Measurements from ENCODE around the gene MRPL30. TPM values are rescaled to one million over a fixed set of nuclear protein-coding genes. Genes with fewer than 3 reads are reported as not detected.
A peak's percentile ranks its signal among the peaks of the same experiment; 100 is the strongest.
"Not testable (repeated sequence)": the region's sequence is repeated elsewhere in the genome, so short reads cannot be mapped to it uniquely, and the experiment has no call there.

The MRPL30 gene
- 10 to 100 TPM; 23.3 to 24.4 TPM for total RNA-seq

DNA sequence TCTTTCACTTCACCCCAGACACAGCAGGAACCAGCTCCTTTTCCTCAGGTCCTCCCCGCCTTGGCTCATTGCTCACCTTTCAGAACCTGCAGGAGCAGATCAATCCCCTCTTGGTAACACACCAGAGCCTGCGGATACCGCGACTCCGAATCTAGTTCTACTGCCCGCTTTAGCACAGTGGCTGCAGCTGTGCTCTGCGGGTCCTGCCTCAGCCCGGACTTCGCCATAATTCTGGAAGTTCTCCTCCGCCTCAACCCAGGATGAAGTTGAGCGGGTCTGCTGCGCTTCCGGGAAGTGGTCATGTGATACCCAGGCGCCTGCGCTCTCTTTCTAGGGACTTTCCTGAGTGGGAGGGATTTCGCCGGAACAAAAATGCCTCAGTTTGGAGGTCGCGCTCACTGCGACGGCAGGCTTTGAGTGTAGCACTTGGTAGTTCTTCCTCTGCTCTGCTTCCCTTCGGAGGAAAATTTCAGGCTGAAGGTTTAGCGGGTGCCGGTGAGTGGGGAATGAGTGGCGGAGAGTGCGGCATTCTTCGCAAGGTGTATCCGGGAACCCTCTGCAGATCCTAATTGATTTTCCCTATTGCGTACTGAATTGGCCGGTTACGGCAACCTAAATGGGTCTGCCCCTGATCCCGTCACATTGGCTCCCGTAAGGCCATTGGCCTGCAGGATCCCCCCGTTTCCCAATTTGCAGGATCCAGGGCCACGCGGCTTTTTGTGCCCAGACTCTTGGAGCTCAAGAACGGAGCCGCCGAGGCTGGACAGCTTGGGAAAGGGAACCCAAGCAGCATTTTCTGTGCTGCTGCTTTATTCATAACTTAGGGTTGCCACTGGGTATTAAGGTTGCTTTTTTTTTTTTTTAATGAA lies at the start of gene MRPL30, which contains the start of gene MITD1:
Gene MRPL30 (plus strand): TSS at position 430 of the 869 bp plus-strand sequence. CDS start 5,020 bp downstream, outside the sequence.
Gene MITD1 (minus strand): TSS at position 304 of the 869 bp plus-strand sequence. CDS start 77 bp downstream, at position 227.
- peak within 1 kb of the TSS; percentile 92 for H3K27ac Mint-ChIP-seq
- H3K4me3 Mint-ChIP-seq = peak within 1 kb of the TSS; percentile 97
- peak; percentile 94 for DNase-seq
- peaks cover 20% of the 10 kb centered on the region for H3K36me3 Mint-ChIP-seq (ENCODE audit: low read depth)
- H3K9me3 Mint-ChIP-seq (ENCODE audit: insufficient read depth) = no peaks in the 10 kb centered on the region
- ATAC-seq = peak; percentile 91
- no peaks in the 10 kb centered on the region for H3K27me3 Mint-ChIP-seq (ENCODE audit: low read depth)
- CTCF ChIA-PET = interaction anchor here (0.6 to 2.7 kb wide), 13 partner anchors 10 to 768 kb away, joined by 3 to 17 read pairs (median 4); partner anchors contain the start of genes C2orf15, EIF5B, LIPT1 and REV1
- peaks cover 41% of the 10 kb centered on the region for H3K4me1 Mint-ChIP-seq (ENCODE audit: low read depth)
- POLR2A ChIA-PET = interaction anchor here (0.5 to 1.8 kb wide), 11 partner anchors 12 to 572 kb away, joined by 3 to 23 read pairs (median 3); partner anchors contain the start of genes C2orf15, EIF5B, LIPT1 and TSGA10

DNA sequence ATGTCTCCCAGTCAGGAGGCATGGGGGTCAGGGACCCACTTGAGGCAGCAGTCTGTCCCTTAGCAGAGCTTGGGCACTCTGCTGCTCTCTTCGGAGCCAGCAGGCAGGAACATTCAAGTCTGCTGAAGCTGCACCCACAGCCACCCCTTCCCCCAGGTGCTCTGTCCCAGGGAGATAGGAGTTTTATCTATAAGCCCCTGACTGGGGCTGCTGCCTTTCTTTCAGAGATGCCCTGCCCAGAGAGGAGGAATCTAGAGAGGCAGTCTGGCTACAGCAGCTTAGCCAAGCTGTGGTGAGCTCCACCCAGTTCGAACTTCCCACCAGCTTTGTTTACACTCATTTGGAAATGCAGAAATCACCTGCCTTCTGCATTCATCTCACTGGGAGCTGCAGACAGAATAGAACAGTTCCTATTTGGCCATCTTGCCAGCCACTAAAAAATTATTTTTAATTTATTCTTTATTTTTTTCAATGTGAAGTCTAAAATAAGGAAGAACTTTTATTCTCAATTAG lies 45.9 kb upstream of the MRPL30 start:
- H3K27me3 Mint-ChIP-seq (ENCODE audit: low read depth); DNase-seq; H3K4me1 Mint-ChIP-seq (ENCODE audit: low read depth); ATAC-seq; CTCF ChIA-PET; H3K4me3 Mint-ChIP-seq; POLR2A ChIA-PET; H3K27ac Mint-ChIP-seq: not testable (repeated sequence)
- peaks cover 26% of the 10 kb centered on the region for H3K9me3 Mint-ChIP-seq (ENCODE audit: insufficient read depth)
- H3K36me3 Mint-ChIP-seq (ENCODE audit: low read depth) = peaks cover 20% of the 10 kb centered on the region

DNA sequence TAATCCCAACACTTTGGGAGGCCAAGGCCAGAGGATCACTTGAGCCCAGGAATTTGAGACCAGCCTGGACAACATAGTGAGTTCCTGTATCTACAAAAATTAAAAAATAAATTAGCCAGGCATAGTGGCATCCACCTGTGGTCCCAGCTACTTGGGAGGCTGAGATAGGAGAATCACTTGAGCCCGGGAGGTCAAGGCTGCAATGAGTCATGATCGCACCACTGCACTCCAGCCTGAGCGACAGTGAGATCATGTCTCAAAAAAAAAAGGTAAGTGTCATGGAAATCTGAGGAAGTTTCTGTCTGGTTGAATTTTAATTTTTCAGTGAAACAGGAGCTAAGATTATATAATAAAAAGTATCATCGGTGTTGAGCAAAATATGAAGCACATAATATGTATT lies 42.0 kb upstream of the MRPL30 start:
- Mint-ChIP-seq H3K4me3 (no peak overlapping the region), H3K27ac (no peak overlapping the region), H3K27me3 (ENCODE audit: low read depth) (peaks cover 2% of the 10 kb centered on the region), H3K36me3 (ENCODE audit: low read depth) (peaks cover 8% of the 10 kb centered on the region), H3K9me3 (ENCODE audit: insufficient read depth) (no peaks in the 10 kb centered on the region), H3K4me1 (ENCODE audit: low read depth) (peaks cover 21% of the 10 kb centered on the region)
- ATAC-seq = no peak
- POLR2A ChIA-PET = no interaction called here
- CTCF ChIA-PET = no interaction called here
- DNase-seq = no peak

DNA sequence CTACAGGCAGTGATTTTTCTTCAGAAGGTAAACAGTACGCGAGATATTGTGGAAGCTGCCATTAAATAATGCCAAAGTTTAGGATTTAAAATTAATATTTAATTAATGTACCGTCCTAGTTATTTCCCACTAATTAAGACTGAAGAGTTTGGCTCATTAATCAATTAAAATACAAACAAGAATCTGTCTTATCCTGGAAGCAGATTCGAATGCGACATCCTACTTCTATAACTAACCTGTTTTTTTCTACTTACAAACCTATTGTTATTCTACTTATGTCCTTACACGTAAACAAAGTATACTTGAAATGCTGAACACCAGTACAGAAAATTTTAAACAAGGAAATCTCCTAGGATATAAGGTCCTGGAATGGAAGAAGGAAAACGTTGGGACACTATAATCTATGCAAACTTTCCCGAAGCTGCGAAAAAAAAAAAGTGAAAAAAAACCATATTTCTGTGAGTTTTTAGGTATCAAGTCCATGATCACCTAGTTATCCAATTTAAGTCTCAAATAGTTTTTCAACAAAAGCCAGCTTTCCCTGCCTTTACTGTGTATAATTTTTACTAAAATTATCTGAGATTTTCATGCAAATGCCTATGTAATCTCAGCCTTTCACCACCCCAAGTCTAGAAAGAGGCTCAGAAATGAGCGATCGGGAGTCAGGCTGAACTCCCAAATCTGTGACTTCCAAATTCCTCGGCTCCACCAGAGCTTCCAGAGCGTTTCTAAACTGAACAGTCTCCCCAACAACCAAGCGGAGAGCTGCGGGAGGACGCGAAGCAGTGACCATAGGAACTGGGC lies 40.7 kb upstream of the MRPL30 start:
- ATAC-seq (no peak), DNase-seq (no peak)
- peaks cover 21% of the 10 kb centered on the region for H3K4me1 Mint-ChIP-seq (ENCODE audit: low read depth)
- CTCF ChIA-PET = interaction anchor here (0.7 to 2.7 kb wide), 5 partner anchors 14 to 491 kb away, joined by 3 to 21 read pairs (median 5); partner anchors contain the start of genes LIPT1 and TSGA10
- H3K4me3 Mint-ChIP-seq = peak overlapping the region; percentile 94
- peaks cover 2% of the 10 kb centered on the region for H3K36me3 Mint-ChIP-seq (ENCODE audit: low read depth)
- peaks cover 2% of the 10 kb centered on the region for H3K27me3 Mint-ChIP-seq (ENCODE audit: low read depth)
- H3K27ac Mint-ChIP-seq = peak overlapping the region; percentile 94
- POLR2A ChIA-PET = interaction anchor here (0.5 to 2.0 kb wide), 6 partner anchors 12 to 426 kb away, joined by 3 to 13 read pairs (median 8); partner anchors contain the start of genes EIF5B, LIPT1, MITD1 and MRPL30
- no peaks in the 10 kb centered on the region for H3K9me3 Mint-ChIP-seq (ENCODE audit: insufficient read depth)

DNA sequence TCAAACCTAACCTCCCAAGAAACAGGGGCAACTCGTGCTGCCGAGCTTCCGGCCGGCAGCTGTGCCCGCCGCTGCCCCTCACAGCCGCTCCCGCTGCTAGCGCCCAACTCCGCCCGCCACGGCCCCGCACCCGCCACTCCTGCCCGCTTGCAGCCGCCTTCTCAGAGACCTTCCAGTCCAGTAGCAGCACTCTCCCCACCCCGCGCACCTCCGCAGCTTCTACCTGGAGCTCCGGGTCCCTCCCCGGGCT lies 40.2 kb upstream of the MRPL30 start:
- Mint-ChIP-seq H3K4me3 (peak overlapping the region; percentile 94), H3K36me3 (ENCODE audit: low read depth) (peaks cover 2% of the 10 kb centered on the region), H3K27ac (peak overlapping the region; percentile 94), H3K9me3 (ENCODE audit: insufficient read depth) (no peaks in the 10 kb centered on the region), H3K27me3 (ENCODE audit: low read depth) (peaks cover 2% of the 10 kb centered on the region), H3K4me1 (ENCODE audit: low read depth) (peaks cover 21% of the 10 kb centered on the region)
- no peak for DNase-seq
- ChIA-PET CTCF (interaction anchor here (0.7 to 2.7 kb wide), 6 partner anchors 14 to 491 kb away, joined by 3 to 21 read pairs (median 4); partner anchors contain the start of genes LIPT1 and TSGA10), POLR2A (interaction anchor here (0.5 to 2.0 kb wide), 7 partner anchors 12 to 427 kb away, joined by 3 to 13 read pairs (median 6); partner anchors contain the start of genes EIF5B, LIPT1, MITD1 and MRPL30)
- no peak for ATAC-seq

DNA sequence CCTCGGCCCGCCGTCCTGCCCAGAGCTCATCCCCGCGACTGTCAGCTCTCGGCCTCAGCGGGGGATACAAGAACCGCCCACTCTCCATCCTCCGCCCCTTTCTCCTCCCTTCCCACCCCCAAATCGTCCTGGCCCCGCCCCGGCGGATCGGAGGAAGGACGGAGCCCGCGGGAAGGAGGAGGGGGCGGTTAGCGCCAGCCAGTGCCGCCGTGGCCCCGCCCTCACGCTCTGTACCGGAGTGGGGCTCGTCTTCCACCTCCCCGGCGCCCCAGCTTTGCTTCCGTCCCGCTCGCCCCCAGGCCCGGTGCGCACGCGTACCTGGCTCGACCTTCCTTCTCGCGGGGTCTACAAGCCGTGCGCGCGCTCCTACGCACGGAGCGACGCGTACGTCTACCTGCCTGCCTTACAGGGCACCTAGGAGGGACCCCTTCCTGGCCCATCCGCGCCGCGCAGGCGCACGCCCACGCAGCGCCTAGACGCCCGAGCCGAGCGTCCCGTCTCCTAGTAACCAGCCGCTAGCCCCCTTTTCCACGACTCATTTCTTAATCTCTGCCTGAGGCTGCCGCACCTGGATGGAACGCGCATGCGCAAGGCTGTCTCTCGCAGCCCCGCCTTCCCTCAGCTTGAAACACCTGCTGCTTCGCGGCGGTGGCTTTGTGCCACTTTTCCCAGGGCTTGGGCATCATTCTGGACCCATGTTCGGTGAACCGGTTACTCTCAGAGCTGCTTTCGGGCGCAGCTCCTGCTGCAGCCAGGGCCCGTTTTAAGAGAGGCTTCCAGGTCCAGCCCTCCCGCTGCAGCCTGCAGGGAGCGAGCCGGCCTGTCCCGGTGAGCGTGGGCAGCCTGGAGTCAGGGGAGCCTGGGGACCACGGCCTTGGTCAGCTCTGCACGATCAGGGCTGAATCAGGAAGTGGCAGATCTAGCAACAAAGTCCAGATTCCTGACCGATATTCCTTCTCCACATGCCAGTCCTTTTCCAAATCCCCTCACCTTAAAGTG lies 39.6 kb upstream of the MRPL30 start, which contains the start of gene C2orf15:
Gene C2orf15 (plus strand): TSS at position 598 of the 999 bp plus-strand sequence. CDS start 8,852 bp downstream, outside the sequence.
- H3K36me3 Mint-ChIP-seq (ENCODE audit: low read depth) = peaks cover 2% of the 10 kb centered on the region
- H3K9me3 Mint-ChIP-seq (ENCODE audit: insufficient read depth) = no peaks in the 10 kb centered on the region
- H3K27ac Mint-ChIP-seq = peak within 1 kb of the TSS; percentile 94
- ChIA-PET CTCF (interaction anchor here (0.7 to 2.7 kb wide), 7 partner anchors 13 to 492 kb away, joined by 3 to 21 read pairs (median 4); partner anchors contain the start of genes LIPT1 and TSGA10), POLR2A (interaction anchor here (0.5 to 2.0 kb wide), 8 partner anchors 11 to 427 kb away, joined by 3 to 13 read pairs (median 6); partner anchors contain the start of genes EIF5B, LIPT1, MITD1 and MRPL30)
- peak within 1 kb of the TSS; percentile 94 for H3K4me3 Mint-ChIP-seq
- peaks cover 21% of the 10 kb centered on the region for H3K4me1 Mint-ChIP-seq (ENCODE audit: low read depth)
- DNase-seq (peak; percentile 96), ATAC-seq (peak; percentile 93)
- H3K27me3 Mint-ChIP-seq (ENCODE audit: low read depth) = peaks cover 2% of the 10 kb centered on the region

DNA sequence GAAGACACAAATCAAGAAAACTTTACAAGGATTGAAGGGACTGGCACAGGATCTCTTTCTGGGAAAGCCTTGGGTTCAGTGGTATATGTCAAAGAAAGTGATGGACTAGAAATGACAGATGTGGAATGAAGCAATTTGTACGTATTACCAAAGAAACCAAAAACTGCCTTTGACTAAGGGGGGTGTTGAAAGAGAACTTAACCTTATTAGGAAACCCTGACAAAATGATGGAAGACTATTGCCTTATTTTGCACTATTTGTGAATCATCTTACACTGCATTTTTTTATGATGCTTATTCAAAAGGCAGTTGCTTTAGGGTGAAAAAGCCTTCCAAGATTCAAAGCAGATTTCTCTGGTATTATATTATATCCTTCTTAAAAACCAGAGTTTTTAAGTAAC lies 30.3 kb upstream of the MRPL30 start:
- ATAC-seq = no peak
- POLR2A ChIA-PET = no interaction called here
- CTCF ChIA-PET = interaction anchor here (0.6 kb wide), 1 partner anchor 173 kb away, joined by 3 read pairs; no protein-coding TSS in a partner anchor
- Mint-ChIP-seq H3K36me3 (ENCODE audit: low read depth) (peaks cover 3% of the 10 kb centered on the region), H3K4me1 (ENCODE audit: low read depth) (peaks cover 19% of the 10 kb centered on the region), H3K4me3 (no peak overlapping the region), H3K27ac (no peak overlapping the region), H3K27me3 (ENCODE audit: low read depth) (no peaks in the 10 kb centered on the region), H3K9me3 (ENCODE audit: insufficient read depth) (no peaks in the 10 kb centered on the region)
- DNase-seq = no peak

DNA sequence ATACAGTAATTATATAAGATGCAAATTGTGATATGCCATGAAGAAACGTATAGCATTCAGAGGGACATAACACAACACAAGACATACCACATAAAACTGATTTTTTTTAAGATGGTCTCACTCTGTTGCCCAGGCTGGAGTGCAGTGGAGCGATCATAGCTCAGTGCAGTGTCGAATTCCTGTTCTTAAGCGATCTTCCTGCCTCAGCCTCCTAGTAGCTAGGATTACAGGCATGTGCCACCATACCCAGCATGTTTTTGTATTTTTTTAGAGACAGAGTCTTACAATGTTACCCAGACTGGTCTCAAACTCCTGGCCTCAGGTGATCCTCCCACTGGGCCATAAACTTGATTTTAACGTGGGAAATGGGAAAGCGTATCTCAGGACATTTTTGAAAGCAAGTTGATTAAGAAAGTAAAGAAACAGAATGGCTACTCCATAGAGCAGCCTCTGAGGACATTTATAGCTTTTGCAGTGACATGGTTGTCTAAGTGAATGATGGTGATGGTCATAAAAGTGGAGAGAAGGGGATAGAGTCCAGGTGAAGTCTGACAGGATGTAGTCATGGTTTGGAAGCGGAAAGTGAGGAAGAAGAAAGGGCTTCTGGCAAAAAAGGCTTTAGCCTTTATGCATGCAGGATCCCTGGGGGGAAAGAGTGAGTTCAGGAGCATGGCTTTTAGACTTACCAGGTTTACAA lies 28.6 kb upstream of the MRPL30 start:
- DNase-seq = no peak
- H3K9me3 Mint-ChIP-seq (ENCODE audit: insufficient read depth) = no peaks in the 10 kb centered on the region
- H3K4me3 Mint-ChIP-seq = no peak overlapping the region
- ChIA-PET CTCF (no interaction called here), POLR2A (interaction anchor here (2.0 kb wide), 1 partner anchor 11 kb away, joined by 9 read pairs; the partner anchor contains the start of gene C2orf15)
- no peak overlapping the region for H3K27ac Mint-ChIP-seq
- H3K4me1 Mint-ChIP-seq (ENCODE audit: low read depth) = peaks cover 34% of the 10 kb centered on the region
- H3K36me3 Mint-ChIP-seq (ENCODE audit: low read depth) = peaks cover 13% of the 10 kb centered on the region
- no peak for ATAC-seq
- H3K27me3 Mint-ChIP-seq (ENCODE audit: low read depth) = no peaks in the 10 kb centered on the region

DNA sequence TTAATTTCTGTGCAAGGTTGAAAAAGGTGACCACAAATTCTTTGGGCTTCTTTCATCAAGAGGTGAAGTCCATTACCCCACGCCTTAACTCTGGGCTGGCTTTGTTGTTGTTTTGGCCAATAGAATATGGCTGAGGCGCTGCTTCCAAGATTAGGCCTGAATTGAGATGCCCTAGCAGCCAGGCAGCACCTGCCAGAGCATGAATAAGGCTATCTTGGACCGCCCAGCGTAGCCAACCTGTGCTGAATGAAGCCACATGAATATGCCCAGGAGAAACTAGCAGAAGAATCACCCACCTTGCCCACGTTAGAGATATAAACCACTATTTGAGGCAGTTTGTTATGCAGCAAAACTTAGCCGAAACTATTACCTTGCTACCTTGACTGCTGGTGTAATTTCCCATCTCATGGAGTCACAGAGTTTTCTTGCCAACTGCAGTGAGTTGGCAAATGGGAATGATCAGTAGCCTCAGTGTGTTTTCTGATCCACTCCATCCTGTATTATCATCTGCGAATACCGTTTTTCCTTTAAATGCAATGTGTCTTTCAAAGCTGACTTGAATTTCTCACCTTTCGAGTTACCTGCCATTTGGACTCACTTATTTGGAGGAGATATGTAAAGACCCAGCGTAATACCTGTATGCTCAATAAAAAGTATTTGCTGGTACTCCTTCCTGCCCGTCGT lies 26.9 kb upstream of the MRPL30 start:
- ATAC-seq (no peak), DNase-seq (no peak)
- H3K36me3 Mint-ChIP-seq (ENCODE audit: low read depth) = peaks cover 20% of the 10 kb centered on the region
- H3K27me3 Mint-ChIP-seq (ENCODE audit: low read depth) = no peaks in the 10 kb centered on the region
- ChIA-PET CTCF (interaction anchor here (0.6 to 3.6 kb wide), 5 partner anchors 13 to 70 kb away, joined by 3 to 21 read pairs (median 4); partner anchors contain the start of genes C2orf15, MITD1 and MRPL30), POLR2A (interaction anchor here (0.6 to 2.1 kb wide), 8 partner anchors 8 to 382 kb away, joined by 3 to 18 read pairs (median 5); partner anchors contain the start of genes C2orf15, MITD1 and MRPL30)
- H3K4me3 Mint-ChIP-seq = peak overlapping the region; percentile 79
- H3K4me1 Mint-ChIP-seq (ENCODE audit: low read depth) = peaks cover 34% of the 10 kb centered on the region
- peak overlapping the region; percentile 95 for H3K27ac Mint-ChIP-seq
- no peaks in the 10 kb centered on the region for H3K9me3 Mint-ChIP-seq (ENCODE audit: insufficient read depth)

Measured in activated CD8-positive, alpha-beta T cell treated with anti-CD3 and anti-CD28 coated beads, Interleukin-2, amount 10 ng/mL, durations not matched to agents 7 days and 5 days (primary cell).